Stimulated activated CD8-positive, alpha-beta memory T cell treated with anti-CD3 and anti-CD28 coated beads, Interleukin-15, amount 100 ng/mL, for 1 hour (primary cell): ENCODE measurements around the gene GSTM4.
"Not testable (repeated sequence)": the region's sequence is repeated elsewhere in the genome, so short reads cannot be mapped to it uniquely, and the experiment has no call there.

Experiments
- DNase-seq: peaks from one replicate; pipeline ENCODE4 v3.0.0-alpha.2; 2020; ENCODE audit warnings: low read depth

Gene GSTM4

GRCh38 chr1:109709822-109710221 lies 53.9 kb downstream of the GSTM4 start:
- DNase-seq: not testable (repeated sequence)
